Measurements from ENCODE around the gene UROS.

GRCh38 chr10:125866421-125867029 is 43.5 kb upstream of the UROS start:
- TF ChIP-seq CTCF (IDR thresholded peaks at IDR 0.05) (no peak), EP300 (IDR thresholded peaks at IDR 0.05) (no peak), POLR2A (IDR thresholded peaks at IDR 0.05) (no peak)
